Mucosa of gallbladder (tissue), 1 donor: ENCODE results near the gene SYCP3. TPM values are rescaled to one million over a fixed set of nuclear protein-coding genes. Genes with fewer than 3 reads are reported as not detected.

ENCODE experiments used
- DNase-seq: peaks from one replicate; pipeline ENCODE4 v3.0.0-alpha.2; 2020; ENCODE audit warnings: low spot score
- total RNA-seq: library from RNA; stranded (reverse); gene quantifications from one replicate; pipeline ENCODE4 v1.2.1, GENCODE V29; 2021
- donor health status: DM: no; HTN: no; CAD: no.

The SYCP3 gene
- 0.32 TPM for total RNA-seq

DNA sequence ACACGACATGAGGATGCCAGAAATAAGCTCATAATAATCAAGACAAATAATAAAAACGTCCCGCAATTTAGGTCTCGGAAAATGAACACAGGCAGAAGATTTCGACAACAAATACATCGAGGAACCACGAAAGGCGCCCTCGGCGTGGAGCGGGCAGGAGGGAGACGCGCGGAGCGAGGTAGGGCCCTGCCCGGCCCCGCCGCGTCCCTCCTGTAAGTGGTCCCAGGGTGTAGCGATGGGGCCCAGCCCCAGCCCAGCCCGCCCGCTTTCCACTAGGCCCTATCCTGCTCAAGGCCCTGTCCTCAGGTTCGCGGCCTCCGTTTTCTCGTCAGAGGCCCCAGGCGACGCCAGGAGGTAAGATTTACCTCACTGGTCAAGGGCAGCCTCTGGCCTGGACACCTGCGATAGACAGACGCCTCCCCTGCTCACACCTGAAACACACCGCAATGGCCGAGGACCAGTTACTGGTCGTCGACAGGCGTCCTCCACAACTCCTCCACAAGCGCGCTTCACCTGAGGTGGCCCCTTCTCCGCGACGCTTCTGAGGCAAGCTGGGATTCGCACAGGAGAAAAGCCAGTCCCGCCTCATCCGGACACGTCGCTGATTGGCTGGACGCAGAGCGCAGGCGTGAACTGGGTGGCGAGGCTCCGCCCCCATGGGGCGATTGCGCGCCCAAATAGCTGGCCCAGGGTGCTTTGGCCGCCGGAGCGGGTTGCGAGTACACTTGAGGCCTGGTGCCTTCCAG lies at the start of gene SYCP3:
SYCP3 (minus strand) TSS at position 543 of the 746 bp plus-strand sequence. CDS start 1,527 bp downstream, outside the sequence.
- DNase-seq = no peak

DNA sequence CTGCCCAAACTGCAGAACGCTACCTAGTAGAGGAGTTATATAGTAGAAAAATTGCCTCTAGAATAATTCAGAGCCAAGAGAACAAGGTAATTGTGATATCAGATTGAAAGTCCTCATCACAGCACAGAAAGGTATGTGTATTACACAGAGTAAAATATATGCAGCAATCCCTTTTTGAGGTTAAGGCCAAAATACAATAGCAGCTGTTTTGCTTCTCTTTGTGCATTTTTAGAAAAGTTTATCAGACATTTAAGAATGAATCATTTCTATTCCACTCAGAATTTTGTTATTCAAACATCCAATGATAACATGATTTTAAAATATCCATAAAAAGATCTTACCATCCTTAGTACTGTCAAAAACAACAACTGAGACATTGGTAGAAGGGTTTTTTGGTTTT lies 46.4 kb upstream of the SYCP3 start:
- no peak for DNase-seq

DNA sequence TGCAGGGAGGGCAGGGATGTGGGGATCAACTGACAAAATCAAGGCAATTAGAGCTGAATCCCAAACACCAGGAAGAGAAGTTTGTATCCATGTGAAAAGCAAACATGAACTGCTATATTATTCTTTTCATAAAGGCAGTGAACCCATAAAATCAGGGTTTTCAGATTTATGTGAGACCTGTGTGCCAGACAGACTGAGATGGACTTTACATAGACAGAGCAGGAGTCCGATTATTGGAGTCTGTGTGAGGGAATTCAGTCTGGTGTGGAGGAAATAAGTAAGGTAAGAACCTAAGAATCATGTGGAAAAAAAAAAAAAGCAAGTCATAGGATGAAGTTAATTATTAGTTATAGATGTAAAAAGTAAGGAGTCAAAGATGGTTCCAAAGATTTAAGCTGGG lies 45.1 kb upstream of the SYCP3 start:
- DNase-seq = no peak

DNA sequence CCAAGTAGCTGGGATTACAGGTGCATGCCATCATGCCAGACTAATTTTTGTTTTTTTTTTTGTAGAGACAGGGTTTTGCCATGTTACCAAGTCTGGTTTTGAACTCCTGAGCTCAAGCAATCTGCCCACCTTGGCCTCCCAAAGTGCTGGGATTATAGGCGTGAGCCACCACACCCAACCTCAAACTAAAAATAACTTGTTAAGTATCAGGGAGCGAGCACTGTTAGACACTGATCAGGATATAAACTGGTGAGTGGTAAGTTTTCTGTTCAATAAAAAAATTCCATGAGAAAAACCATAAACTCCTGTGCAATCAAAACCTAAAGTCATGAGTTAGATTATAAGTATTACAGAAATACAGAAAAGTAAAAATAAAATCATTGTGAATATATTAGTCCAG lies 44.6 kb upstream of the SYCP3 start:
- DNase-seq = no peak

DNA sequence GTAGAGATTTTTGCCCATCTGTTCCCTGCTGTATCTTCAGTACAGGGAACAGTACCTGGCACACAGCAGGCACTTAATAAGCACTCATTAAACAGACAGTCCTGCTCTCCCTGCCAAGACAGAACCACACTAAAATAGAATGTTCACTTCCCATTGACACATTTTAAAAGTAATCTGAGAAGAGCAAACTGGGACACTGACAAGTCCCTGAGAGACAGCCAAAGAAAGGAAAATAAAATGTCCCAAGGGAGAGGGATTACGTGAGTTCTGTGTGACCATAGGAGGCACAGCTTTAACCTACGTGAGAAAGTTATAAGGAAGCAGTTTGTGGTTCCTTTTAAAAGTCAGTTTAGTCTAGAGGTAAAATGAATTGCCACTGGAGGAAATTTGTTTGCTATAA lies 43.9 kb upstream of the SYCP3 start:
- no peak for DNase-seq

DNA sequence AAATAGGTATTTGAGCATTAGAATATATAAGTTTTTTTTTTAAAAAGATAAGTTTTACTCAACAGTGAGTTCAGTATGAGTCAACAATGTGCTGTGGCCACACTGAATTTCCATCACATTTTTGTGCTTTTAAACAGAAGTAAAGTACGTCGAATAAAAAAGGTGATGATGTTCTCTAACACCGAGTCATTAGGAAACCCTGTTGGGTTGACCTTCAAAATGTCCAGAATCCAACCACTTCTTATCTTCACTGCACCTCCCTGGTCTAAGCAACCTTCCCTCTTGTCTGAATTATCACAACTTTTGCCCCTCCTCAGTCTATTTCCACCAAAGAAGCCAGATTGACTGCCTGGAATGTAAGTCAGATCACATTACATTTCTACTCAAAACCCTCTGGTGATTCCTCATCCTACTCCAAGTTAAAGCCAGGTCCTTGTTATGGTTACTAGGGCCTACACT lies 43.0 kb upstream of the SYCP3 start:
- no peak for DNase-seq

DNA sequence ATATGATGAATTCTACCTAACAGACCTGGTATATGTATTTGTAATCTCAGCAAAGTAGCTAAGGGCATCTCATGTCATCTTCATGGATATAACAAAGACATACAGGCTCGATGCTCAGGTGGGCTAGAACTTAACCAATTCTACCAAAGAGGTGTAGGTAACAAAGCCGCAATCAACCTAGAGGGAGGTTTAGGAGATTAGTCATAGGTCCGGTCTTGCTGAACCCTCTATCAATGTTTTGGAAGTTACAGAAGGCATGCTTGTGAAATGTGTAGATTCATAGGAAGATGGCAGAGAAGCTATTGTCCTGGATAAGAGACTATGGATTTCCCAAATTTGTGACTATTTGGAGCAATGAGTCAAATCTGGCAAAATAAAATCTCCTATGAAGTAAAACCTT lies 42.6 kb upstream of the SYCP3 start:
- DNase-seq = no peak

DNA sequence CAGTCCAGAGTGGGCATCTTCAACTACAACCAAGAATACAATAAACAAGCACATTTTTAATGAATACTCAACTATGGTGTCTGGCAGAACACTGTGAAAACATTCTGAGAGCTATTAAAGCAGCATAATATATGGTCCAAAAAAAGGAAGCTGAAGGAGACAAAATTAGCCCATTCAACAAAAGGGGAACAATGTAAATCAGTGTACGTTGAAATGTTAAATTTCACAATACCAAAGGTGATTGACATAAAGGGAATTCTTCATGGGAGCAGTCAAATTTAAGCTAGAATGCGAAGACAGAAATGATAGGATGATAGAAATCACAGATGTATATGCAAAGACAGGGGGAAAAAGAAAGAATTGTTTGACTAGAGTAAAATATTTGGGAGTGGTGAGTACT lies 41.3 kb upstream of the SYCP3 start:
- DNase-seq = no peak

DNA sequence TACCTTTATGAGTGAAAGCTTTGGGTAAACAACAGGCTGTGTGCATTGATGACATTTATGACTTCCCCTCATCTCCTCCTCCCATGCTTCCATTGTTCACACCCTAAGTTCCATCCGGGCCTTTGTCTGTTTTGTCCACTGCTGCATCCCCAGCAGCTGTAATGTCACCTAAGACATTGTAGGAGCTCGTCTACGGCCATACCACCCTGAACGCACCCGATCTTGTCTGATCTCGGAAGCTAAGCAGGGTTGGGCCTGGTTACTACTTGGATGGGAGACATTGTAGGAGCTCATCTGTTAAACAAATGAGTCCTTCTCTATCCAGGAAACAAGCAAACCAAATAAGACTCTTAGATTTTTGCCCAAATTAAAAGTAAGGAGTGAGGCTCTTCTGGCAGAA lies 40.4 kb upstream of the SYCP3 start:
- no peak for DNase-seq

DNA sequence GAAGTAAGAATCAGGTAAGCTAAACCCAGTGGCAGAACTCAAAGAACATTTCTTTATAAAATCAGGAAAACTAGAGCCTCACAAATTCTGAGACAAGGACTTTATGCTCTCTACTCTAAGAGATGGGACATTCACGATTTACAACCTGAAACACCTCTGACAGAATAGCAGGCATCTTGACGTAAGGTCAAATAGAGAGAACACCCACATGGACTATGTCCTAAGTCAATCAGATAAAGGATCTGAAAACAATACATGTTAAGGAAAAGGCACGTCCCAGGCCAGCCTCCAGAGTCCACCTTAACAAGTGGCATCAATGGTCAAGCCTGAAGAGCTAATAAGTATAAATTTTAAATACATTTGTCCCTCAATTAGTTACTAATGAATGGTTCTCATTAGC lies 39.9 kb upstream of the SYCP3 start:
- no peak for DNase-seq

DNA sequence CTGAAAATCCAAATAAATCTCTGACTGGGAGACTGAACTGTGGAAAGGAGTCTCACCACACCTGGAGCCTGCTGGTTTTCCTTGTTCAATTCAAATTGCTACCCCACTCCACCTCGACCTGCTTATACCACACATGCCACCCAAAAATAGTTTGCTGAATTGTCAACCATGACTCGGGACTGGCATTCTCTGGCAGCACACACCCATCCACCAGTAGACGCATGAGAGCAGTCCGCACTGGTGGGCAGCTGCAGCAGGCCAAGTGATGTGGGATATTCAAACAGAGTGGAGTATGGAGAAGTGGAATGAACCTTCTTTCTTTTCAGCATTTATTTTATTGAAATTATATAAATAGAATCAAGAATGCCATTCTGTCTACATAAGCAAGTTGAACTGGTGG lies 38.7 kb upstream of the SYCP3 start:
- no peak for DNase-seq

DNA sequence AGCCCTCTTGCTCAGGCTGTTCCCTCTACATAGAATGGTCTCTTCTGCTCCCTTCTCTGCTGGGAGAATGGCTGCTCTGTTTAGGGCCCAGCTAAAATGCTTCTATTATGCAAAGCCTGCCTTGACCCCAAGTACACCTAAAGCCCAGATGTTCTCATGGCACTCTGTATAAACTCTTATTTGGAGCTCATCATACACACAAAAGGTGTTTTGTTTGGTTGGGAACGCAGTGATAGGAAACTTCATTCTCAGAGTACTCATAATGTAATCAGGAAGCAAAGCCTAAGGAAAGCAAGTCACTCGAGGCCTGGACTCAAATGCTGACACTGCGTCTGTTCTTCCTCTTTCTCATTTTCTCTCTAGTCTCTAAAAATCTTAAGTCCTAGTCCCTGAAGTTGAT lies 38.2 kb upstream of the SYCP3 start:
- no peak for DNase-seq

DNA sequence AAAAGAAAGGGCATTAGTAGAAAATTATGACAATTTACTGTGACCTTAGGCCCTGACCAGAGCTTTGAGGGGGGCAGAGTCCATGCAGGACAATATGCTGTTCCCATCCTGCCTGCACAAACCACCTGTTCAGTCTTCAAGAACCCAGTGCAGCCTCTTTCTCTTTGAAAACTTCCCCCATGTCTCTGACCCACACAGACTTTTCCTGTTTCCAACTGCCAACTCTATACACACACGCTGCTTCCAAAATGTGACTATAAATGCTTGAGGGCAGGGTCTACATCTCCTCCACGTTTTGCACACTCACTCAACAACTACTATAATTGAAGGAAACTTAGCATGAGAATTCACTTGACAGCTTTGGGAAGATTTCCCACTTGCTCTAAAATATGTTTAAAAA lies 36.6 kb upstream of the SYCP3 start:
- no peak for DNase-seq

DNA sequence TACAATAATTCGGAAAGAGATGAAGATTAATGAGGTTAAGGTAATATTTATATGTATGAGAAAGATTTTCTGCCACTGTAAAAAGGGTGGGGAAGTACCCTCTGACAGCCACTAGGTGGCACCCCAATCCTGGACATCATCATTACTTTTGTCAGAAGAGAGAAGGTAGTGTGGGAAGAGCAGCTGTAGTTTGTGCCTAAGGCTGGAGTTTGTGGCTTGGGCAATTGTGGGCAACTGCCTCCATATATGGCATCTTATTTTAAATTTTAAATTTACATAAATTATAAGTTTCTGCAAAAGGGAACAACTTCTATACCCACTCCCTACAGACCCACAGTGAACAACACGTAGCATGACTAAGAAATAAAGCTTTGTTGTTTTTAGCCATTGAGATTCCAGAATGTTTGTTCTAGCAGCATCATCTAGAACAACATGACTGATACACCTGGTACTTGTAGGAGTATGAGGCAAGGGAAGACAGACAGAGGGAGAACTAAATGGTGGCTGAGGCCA lies 34.4 kb upstream of the SYCP3 start:
- peak; percentile 47 for DNase-seq

DNA sequence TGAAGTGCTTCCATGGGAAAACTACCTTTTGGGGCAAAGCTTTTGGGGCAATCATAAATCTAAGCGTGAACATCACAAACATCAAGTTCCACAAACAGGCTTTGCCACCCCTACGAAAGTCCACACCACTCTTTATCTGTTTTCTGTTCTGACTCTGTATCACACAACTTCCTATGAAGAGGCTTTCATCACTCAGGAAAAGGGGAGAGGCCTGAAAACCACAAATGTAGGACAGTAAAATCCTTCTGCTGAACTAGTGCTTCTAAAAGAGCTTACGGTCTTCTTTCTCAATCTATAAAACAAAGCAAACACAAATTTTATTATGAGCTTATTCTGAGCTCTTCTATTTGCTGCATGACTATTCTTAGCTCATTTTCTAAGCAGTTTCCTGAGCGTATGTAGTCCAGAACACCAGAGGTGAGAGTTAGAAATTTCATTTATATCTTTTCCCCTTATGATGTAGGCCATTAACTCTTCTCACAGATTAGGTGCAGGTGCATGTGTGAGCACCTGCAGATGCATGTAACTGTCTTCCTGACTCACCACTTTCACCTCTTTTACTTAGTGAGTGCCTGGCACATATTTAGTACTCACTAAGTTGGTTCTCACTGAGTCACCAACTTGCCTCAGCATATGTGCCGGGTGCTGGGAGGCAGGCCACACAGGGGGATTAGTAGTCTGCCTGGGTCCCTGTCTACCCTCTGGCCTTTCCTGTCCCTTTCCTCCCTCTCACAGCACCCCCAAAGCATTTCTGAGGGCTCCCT lies 32.9 kb upstream of the SYCP3 start:
- no peak for DNase-seq

DNA sequence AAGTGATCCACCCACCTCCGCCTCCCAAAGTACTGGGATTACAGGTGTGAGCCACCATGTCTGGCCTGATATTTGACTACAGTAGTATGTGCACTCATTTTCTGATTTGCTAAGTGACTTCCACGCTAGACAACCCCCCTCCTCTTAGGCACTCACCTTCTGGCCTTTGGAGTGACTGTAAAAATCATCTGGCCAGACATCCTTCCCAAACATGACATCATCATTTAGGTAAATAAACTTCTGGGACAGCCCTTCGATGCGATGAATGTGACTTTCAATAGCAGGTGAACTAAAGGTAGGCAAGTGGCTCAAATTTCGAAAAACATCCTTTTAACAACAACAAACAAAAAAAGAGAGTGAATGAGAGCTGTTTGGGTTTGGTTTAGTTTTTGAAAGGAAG lies 30.6 kb upstream of the SYCP3 start:
- DNase-seq = no peak

DNA sequence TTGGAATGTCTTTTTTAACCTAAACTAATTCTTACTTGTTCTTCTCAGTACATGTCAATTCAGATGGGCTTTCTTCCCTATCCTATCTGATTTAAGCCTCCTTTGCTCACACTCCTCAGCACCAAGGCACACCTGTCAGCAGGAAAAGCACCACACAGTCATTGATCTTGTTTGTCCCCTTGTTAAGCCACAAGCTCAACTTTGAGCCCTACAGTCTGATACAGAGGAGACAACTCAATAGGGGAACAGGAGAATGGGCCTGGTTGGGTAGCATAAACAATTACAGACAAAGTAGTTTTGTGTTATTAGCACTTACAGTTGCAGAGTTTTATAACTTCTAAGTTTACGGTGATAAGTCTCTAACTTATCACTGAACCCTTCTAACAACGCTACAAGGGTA lies 29.5 kb upstream of the SYCP3 start:
- DNase-seq = no peak

DNA sequence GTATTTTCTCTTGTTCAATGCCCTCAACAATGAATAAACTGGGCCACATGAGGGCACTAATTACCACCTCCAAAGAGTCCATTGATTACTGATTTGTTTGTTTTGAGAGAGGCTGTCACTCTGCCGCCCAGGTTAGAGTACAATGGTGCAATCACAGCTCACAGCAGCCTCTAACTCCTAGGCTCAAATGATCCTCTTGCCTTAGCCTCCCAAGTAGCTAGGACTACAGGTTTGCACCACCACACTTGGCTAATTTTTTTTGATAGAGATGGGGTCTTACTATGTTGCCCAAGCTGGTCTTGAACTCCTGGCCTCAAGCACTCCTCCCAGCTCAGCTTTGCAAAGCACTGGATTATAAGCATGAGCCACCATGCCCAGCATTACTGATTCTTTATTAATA lies 28.3 kb upstream of the SYCP3 start:
- DNase-seq = no peak

DNA sequence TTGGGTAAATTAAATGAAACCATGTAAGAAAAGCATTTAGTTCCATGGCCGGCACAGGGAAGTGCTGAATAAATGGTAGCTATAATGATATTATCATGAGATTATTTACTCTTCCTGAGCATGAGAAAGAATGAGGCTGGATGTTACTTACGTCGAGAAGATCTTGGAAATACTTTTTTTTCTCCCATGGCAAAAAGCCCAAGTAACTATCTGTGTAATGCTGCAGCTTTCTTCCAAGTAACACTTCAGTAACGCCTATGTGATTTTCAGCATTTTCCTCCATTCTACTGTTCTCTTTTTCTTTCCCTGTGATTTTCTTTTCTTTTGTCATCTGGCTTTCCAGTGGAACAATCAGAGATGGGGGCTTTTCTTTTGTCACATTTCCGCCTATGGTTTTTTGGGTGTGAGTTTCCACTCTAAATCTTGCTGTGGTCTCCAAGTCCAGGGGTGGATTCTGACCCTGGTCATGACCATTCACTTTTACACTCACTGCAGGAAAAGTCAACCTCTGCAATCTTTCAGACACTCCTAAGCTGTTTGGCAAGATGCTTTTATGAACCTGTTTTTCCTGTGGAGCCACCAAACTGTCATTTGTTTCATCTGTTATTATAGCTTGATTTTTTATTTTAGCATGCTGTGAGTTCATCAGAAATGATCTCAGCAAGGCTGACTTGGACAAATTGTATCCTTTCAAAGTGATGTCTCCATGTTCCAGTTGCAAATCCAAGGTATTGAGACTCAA lies 25.0 kb upstream of the SYCP3 start:
- no peak for DNase-seq

DNA sequence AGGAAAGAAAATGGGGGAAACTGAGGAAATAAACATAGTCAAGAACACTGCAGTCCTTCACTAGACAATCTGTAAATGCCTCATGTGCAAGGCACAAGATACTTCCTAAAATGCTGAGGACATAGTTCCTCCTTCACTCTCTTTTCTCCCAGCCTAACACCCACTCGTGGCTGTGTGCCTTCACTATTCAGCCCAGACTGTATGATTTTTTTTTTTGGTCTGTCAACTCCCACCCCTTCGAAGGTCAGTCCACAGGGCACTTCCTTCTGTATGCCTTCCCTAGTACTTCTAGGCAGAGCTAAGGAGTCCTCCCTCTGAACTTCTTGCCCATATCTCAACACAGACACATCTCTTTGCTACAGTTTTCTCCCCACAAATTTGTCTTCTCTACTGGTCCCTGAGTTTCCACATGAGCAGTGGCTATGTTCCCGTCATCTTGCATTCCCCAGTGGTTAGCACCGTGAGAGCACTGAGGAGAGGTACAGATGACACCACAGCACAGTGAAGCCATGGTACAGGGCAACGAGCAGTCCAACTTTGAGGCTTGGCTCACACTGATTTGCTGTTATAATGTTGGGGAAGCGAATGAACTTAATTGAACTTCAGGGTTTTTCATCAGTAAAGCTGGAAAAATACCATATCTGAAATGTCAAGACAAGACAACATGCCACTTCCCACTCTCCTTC lies 24.1 kb upstream of the SYCP3 start:
- DNase-seq = no peak

DNA sequence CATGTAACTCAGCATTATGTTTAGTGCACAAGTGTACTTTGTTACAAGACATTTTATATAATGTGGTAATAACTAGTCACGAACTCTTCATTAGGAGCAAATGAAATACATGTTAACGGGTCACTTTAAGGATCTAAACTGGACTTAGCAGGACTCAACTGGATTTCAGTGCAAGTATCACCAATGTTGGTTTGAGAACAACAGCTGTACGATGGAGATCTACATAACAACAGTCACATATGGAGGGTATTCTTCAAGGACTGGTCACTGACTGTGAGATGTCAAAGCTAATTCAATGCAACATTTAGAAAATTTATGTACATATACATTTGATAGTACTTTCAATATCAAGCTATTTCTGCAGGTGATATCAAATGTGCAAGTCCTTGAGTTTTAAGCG lies 22.5 kb upstream of the SYCP3 start:
- no peak for DNase-seq

DNA sequence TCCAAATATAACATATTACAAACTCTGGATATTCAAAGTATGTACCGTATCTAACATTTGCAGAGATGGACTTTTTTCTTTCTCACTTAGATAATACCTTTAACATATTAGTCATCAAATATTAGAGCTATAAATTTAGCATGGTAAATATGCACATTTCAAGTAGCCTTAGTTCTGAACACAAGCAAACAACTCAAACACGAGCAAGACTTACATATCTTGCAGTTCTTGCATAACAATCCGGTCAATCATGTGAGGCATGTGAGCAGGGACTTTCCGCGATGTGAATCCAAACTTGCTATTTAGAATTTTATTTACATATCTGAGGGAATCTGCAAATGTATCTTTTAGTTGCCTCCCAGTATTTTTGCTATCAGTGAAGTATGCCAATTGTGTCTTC lies 22.1 kb upstream of the SYCP3 start:
- no peak for DNase-seq
